ENCODE results near the gene PTGDR2. TPM values are rescaled to one million over a fixed set of nuclear protein-coding genes. Genes with fewer than 3 reads are reported as not detected.

The PTGDR2 gene
- polyA plus RNA-seq, 2 of the 4 experiments (the other 2 are of a cell fraction): 0.09 to 0.19 TPM

DNA sequence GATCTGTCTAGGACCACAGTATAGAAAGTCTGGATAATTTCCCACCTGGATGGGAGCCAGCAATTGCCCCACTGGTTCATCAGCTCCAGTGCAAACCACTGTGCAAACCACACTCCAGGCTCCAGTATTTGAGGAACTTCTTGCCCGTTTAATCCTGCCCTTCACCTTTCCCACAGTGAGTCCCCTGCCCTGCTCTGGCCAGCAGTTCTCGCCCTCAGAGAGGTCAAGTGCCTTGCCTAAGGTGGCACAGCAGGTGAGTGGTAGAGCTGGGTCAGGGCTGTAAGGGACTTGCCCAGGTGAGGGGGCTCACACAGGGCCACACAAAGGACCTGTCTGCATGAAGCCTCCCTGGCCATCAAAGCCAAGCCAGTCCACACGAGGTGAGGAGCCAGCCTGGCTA lies 46.5 kb downstream of the PTGDR2 start:
- ChIA-PET POLR2A (no interaction called here), CTCF (no interaction called here)

DNA sequence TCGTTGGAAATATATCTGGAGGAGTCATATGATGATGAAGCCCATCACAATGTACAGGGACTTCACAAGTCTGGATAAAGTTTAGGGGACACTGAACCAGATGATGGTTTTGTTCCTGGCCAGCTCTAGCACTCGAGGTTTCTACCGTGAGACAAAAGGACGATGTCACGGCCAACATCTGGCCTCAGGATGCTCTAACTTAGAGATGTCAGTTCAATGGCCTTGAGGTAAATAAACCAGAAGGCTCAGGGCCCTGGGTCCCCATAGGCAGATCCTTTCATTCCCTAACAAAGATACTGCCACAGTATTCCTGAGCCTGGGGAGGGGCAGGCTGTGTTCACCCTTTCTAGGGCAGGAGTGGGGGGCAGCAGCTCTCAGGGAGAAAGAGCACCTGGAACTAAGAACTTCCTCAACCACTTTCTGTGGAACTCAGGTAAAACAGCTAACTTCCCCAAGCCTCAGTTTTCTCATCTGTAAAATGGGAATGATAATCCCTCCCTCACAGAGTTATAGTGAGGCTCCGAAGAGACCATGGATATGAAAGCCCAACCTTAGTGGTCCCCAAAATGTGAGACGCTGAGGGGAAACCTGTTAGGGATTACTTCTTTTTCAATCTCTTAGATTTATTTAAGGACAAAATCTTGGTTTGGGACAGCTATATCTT lies 52.3 kb downstream of the PTGDR2 start:
- no peak for ATAC-seq
- Histone ChIP-seq H3K4me1 (no peaks in the 10 kb centered on the region), H3K4me2 (no peak overlapping the region), H3K4me3 (no peak overlapping the region), H3K27ac (no peak overlapping the region), H3K9me3 (no peaks in the 10 kb centered on the region)
- WGBS (ENCODE audit: missing lambda C conversion rate): 67% methylated on average over 7 of the region's 7 CpGs
- DNase-seq (ENCODE audit: low read depth in 1 of 2, low spot score in 1 of 2): no peak
- POLR2A ChIA-PET: no interaction called here
- CTCF ChIA-PET: interaction anchor here (0.8 to 1.8 kb wide), 4 partner anchors 27 to 370 kb away, joined by 3 to 11 read pairs (median 4); no protein-coding TSS in a partner anchor
- FAIRE-seq: no peak
- TF ChIP-seq CBX2 (IDR thresholded peaks at IDR 0.05; ENCODE audit: borderline replicate concordance, low read depth) (no peak), RAD21 (conservative IDR thresholded peaks at IDR 0.05 in 1 of 2, IDR thresholded peaks at IDR 0.05 in 1 of 2) (no peak), NR3C1 (IDR thresholded peaks at IDR 0.05) (no peak), ZC3H11A (IDR thresholded peaks at IDR 0.05) (no peak)

More for the DNA sequence above, 46.5 kb downstream of the PTGDR2 start:
- ATAC-seq: no peak
- 26% methylated on average over 2 of the region's 3 CpGs for WGBS (ENCODE audit: missing lambda C conversion rate)
- DNase-seq (ENCODE audit: low read depth in 1 of 2, low spot score in 1 of 2): no peak
- Histone ChIP-seq H3K4me2 (no peak overlapping the region), H3K9me3 (no peaks in the 10 kb centered on the region), H3K27ac (no peak overlapping the region), H3K4me1 (no peaks in the 10 kb centered on the region), H3K4me3 (no peak overlapping the region)
- FAIRE-seq: no peak
- no peak for TF ChIP-seq CBX8 (IDR thresholded peaks at IDR 0.05)
- no peak for TF ChIP-seq NFE2L2 (conservative IDR thresholded peaks at IDR 0.05; ENCODE audit: low read length)
- no peak for TF ChIP-seq NR3C1 (IDR thresholded peaks at IDR 0.05)
- TF ChIP-seq HDAC2 (IDR thresholded peaks at IDR 0.05): no peak
- no peak for TF ChIP-seq KDM1A (IDR thresholded peaks at IDR 0.05; ENCODE audit: low read depth)
- no peak for TF ChIP-seq FOXS1 (CRISPR knock-in tag; IDR thresholded peaks at IDR 0.05)
- TF ChIP-seq EHF (CRISPR knock-in tag; IDR thresholded peaks at IDR 0.05): no peak
- TF ChIP-seq TP53 (CRISPR knock-in tag; IDR thresholded peaks at IDR 0.05): no peak
- no peak for TF ChIP-seq MAFK (IDR thresholded peaks at IDR 0.05; ENCODE audit: partially characterized antibody)
- no peak for TF ChIP-seq ESRRA (IDR thresholded peaks at IDR 0.05; ENCODE audit: borderline replicate concordance, low read length)
- no peak for TF ChIP-seq TFCP2L1 (CRISPR knock-in tag; IDR thresholded peaks at IDR 0.05)
- TF ChIP-seq SMC3 (IDR thresholded peaks at IDR 0.05): no peak
- TF ChIP-seq RARB (CRISPR knock-in tag; IDR thresholded peaks at IDR 0.05): no peak
- TF ChIP-seq PHF8 (IDR thresholded peaks at IDR 0.05; ENCODE audit: borderline replicate concordance, low read depth): no peak
- TF ChIP-seq ZC3H11A (IDR thresholded peaks at IDR 0.05): no peak
- no peak for TF ChIP-seq FOSL2 (IDR thresholded peaks at IDR 0.05)
- no peak for TF ChIP-seq FOSL2 (CRISPR knock-in tag; IDR thresholded peaks at IDR 0.05)
- TF ChIP-seq ZNF302 (CRISPR knock-in tag; IDR thresholded peaks at IDR 0.05): no peak
- TF ChIP-seq, protein P1, sequence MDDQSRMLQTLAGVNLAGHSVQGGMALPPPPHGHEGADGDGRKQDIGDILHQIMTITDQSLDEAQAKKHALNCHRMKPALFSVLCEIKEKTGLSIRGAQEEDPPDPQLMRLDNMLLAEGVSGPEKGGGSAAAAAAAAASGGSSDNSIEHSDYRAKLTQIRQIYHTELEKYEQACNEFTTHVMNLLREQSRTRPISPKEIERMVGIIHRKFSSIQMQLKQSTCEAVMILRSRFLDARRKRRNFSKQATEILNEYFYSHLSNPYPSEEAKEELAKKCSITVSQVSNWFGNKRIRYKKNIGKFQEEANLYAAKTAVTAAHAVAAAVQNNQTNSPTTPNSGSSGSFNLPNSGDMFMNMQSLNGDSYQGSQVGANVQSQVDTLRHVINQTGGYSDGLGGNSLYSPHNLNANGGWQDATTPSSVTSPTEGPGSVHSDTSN (IDR thresholded peaks at IDR 0.05): no peak

DNA sequence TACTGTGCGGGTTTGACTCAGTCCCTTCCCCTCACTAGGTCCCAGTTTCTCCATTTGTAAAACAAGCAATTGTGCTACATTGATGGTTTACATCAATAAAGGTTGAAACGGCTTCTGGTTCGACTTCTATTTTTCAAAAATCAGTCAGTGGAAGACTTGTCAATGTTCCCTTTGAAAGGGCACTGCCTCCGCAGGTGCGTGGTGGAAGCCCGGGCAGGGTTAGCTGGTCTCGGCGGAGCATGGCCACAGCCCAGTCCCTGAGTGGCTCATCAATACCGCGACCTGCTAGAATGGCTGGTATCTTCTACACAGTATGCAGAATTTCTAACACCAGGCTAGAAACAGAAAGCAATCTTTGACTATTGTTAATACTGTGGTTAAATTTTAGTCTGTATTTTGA lies 54.6 kb downstream of the PTGDR2 start:
- WGBS (ENCODE audit: missing lambda C conversion rate): 62% methylated on average over 10 of the region's 10 CpGs
- FAIRE-seq (no peak), DNase-seq (ENCODE audit: low read depth in 1 of 2, low spot score in 1 of 2) (no peak), ATAC-seq (no peak)
- ChIA-PET POLR2A (no interaction called here), CTCF (interaction anchor here (1.1 to 3.1 kb wide), 4 partner anchors 9 to 328 kb away, joined by 3 to 13 read pairs (median 3); no protein-coding TSS in a partner anchor)
- Histone ChIP-seq H3K9me3 (no peaks in the 10 kb centered on the region), H3K27ac (no peak overlapping the region), H3K4me2 (no peak overlapping the region), H3K4me3 (no peak overlapping the region), H3K4me1 (no peaks in the 10 kb centered on the region)
- TF ChIP-seq SMC3 (IDR thresholded peaks at IDR 0.05) (no peak), BHLHE40 (IDR thresholded peaks at IDR 0.05; ENCODE audit: low read depth, low read length) (no peak), E2F6 (IDR thresholded peaks at IDR 0.05; ENCODE audit: borderline replicate concordance, low read depth) (no peak), NPAS2 (CRISPR knock-in tag; IDR thresholded peaks at IDR 0.05; ENCODE audit: borderline replicate concordance) (no peak), PHF8 (IDR thresholded peaks at IDR 0.05; ENCODE audit: borderline replicate concordance, low read depth) (no peak), GATA3 (IDR thresholded peaks at IDR 0.05; ENCODE audit: borderline replicate concordance) (no peak), RCOR1 (IDR thresholded peaks at IDR 0.05; ENCODE audit: low read depth, low read length) (no peak), POLR2AphosphoS2 (conservative IDR thresholded peaks at IDR 0.05; ENCODE audit: low read length) (no peak), CHD4 (IDR thresholded peaks at IDR 0.05; ENCODE audit: borderline replicate concordance) (no peak), ZFP36 (IDR thresholded peaks at IDR 0.05; ENCODE audit: borderline replicate concordance, partially characterized antibody) (no peak), KDM5A (IDR thresholded peaks at IDR 0.05) (no peak), HEYL (CRISPR knock-in tag; IDR thresholded peaks at IDR 0.05) (no peak), USF2 (IDR thresholded peaks at IDR 0.05) (no peak), EP300 (IDR thresholded peaks at IDR 0.05) (no peak), RAD21 (conservative IDR thresholded peaks at IDR 0.05 in 1 of 2, IDR thresholded peaks at IDR 0.05 in 1 of 2) (no peak), RFX5 (IDR thresholded peaks at IDR 0.05) (no peak)
- TF ChIP-seq, protein P2, sequence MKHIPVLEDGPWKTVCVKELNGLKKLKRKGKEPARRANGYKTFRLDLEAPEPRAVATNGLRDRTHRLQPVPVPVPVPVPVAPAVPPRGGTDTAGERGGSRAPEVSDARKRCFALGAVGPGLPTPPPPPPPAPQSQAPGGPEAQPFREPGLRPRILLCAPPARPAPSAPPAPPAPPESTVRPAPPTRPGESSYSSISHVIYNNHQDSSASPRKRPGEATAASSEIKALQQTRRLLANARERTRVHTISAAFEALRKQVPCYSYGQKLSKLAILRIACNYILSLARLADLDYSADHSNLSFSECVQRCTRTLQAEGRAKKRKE (CRISPR knock-in tag; IDR thresholded peaks at IDR 0.05; ENCODE audit: low read depth): no peak
